ENCODE measurements around the gene ATP5PF.
A peak's percentile ranks its signal among the peaks of the same experiment; 100 is the strongest.
"Not testable (repeated sequence)": the region's sequence is repeated elsewhere in the genome, so short reads cannot be mapped to it uniquely, and the experiment has no call there.

ATP5PF gene

GRCh38 chr21:25734904-25735645 lies at the start of gene ATP5PF, which contains the start of gene GABPA:
TSS of gene ATP5PF (minus strand) at chr21:25734904. CDS start at chr21:25729794, 5,110 bp downstream.
TSS of gene GABPA (plus strand) at chr21:25734972. CDS start at chr21:25741599, 6,627 bp downstream.
- DNase-seq (ENCODE audit: low read depth, low spot score): peak; percentile 96

GRCh38 chr21:25778126-25778875 lies 43.6 kb upstream of the ATP5PF start:
- DNase-seq (ENCODE audit: low read depth, low spot score): not testable (repeated sequence)

- no peak for DNase-seq (ENCODE audit: low read depth, low spot score)
These were observed 41.7 kb upstream of the ATP5PF start for GRCh38 chr21:25776440-25776839.

GRCh38 chr21:25772686-25773085 lies 38.0 kb upstream of the ATP5PF start:
- no peak for DNase-seq (ENCODE audit: low read depth, low spot score)

GRCh38 chr21:25767921-25768320 lies 33.2 kb upstream of the ATP5PF start:
- DNase-seq (ENCODE audit: low read depth, low spot score): no peak

GRCh38 chr21:25764065-25764464 lies 29.4 kb upstream of the ATP5PF start:
- DNase-seq (ENCODE audit: low read depth, low spot score): no peak

- DNase-seq (ENCODE audit: low read depth, low spot score): no peak
These were observed 26.0 kb upstream of the ATP5PF start for GRCh38 chr21:25760677-25761076.

GRCh38 chr21:25760061-25760460 lies 25.4 kb upstream of the ATP5PF start:
- DNase-seq (ENCODE audit: low read depth, low spot score): no peak

GRCh38 chr21:25759573-25759972 lies 24.9 kb upstream of the ATP5PF start:
- no peak for DNase-seq (ENCODE audit: low read depth, low spot score)

- DNase-seq (ENCODE audit: low read depth, low spot score): no peak
These were observed 22.8 kb upstream of the ATP5PF start for GRCh38 chr21:25757531-25757930.

- DNase-seq (ENCODE audit: low read depth, low spot score): no peak
These were observed 21.7 kb upstream of the ATP5PF start for GRCh38 chr21:25756190-25756932.

- no peak for DNase-seq (ENCODE audit: low read depth, low spot score)
These were observed 17.7 kb upstream of the ATP5PF start for GRCh38 chr21:25752416-25752815.

GRCh38 chr21:25750085-25750484 lies 15.4 kb upstream of the ATP5PF start:
- no peak for DNase-seq (ENCODE audit: low read depth, low spot score)

GRCh38 chr21:25744854-25745253 lies 10.2 kb upstream of the ATP5PF start:
- no peak for DNase-seq (ENCODE audit: low read depth, low spot score)

- no peak for DNase-seq (ENCODE audit: low read depth, low spot score)
These were observed 8.2 kb upstream of the ATP5PF start for GRCh38 chr21:25742900-25743299.

- no peak for DNase-seq (ENCODE audit: low read depth, low spot score)
These were observed 2.7 kb upstream of the ATP5PF start for GRCh38 chr21:25737421-25737820.

- DNase-seq (ENCODE audit: low read depth, low spot score): peak; percentile 52
These were observed 1.2 kb upstream of the ATP5PF start for GRCh38 chr21:25735646-25736597.

GRCh38 chr21:25734654-25734903 lies 125 bp downstream of the ATP5PF start:
- no peak for DNase-seq (ENCODE audit: low read depth, low spot score)

- DNase-seq (ENCODE audit: low read depth, low spot score): no peak
These were observed 648 bp downstream of the ATP5PF start for GRCh38 chr21:25733859-25734653.

- DNase-seq (ENCODE audit: low read depth, low spot score): no peak
These were observed 2.5 kb downstream of the ATP5PF start for GRCh38 chr21:25732091-25732760.

Data from activated CD4-positive, CD25-positive, alpha-beta regulatory T cell treated with anti-CD3 and anti-CD28 coated beads, Interleukin-2, amount 50 U/mL, for 16 hours (primary cell).